OCI-LY1 (cell line): Measurements from ENCODE around the gene S100A5.

Experiments
- H2AFZ ChIP-seq: fragments of 200-600 bp; sonication (generic), shearing (Covaris generic); 2 replicates; pipeline ENCODE4 v1.6.0; 2014; ENCODE audit warnings: antibody characterized with exemption, mild to moderate bottlenecking, low read length
- H3F3A ChIP-seq: fragments of 200-600 bp; sonication (generic), shearing (Covaris generic); 2 replicates; pipeline ENCODE4 v1.6.0; 2014; ENCODE audit warnings: mild to moderate bottlenecking, antibody characterized with exemption, low read length, moderate library complexity; ENCODE audit not compliant: insufficient read depth
- H3K27ac ChIP-seq: fragments of 200-600 bp; sonication (generic); 2 replicates; pipeline ENCODE4 v1.5.1; 2014; ENCODE audit warnings: low read length, mixed run types, mild to moderate bottlenecking, low read depth; ENCODE audit not compliant: poor library complexity, severe bottlenecking
- H3K27me3 ChIP-seq: fragments of 200-600 bp; sonication (generic); 2 replicates; pipeline ENCODE4 v1.6.0; 2014; ENCODE audit warnings: antibody characterized with exemption, mild to moderate bottlenecking, low read length, moderate library complexity; ENCODE audit not compliant: insufficient read depth
- H3K36me3 ChIP-seq: fragments of 200-600 bp; sonication (generic); 2 replicates; pipeline ENCODE4 v1.6.1; 2014; ENCODE audit warnings: mild to moderate bottlenecking, antibody characterized with exemption, low read length, moderate library complexity, mixed read lengths; ENCODE audit not compliant: insufficient read depth
- H3K4me1 ChIP-seq: fragments of 200-600 bp; sonication (generic); 2 replicates; pipeline ENCODE4 v1.5.1; 2014; ENCODE audit warnings: mild to moderate bottlenecking, low read length, moderate library complexity; ENCODE audit not compliant: insufficient read depth, severe bottlenecking
- H3K4me2 ChIP-seq: fragments of 200-600 bp; sonication (generic), shearing (Covaris generic); 2 replicates; pipeline ENCODE4 v1.6.1; 2014; ENCODE audit warnings: low read length
- H3K4me3 ChIP-seq: fragments of 200-600 bp; sonication (generic); 2 replicates; pipeline ENCODE4 v1.5.1; 2014; ENCODE audit warnings: low read length, low read depth, mild to moderate bottlenecking, mixed read lengths; ENCODE audit not compliant: poor library complexity, severe bottlenecking
- H3K79me2 ChIP-seq: fragments of 200-600 bp; shearing (Covaris generic); 2 replicates; pipeline ENCODE4 v1.6.1; 2016; ENCODE audit warnings: mixed run types, low read length, mixed read lengths; ENCODE audit not compliant: insufficient read depth
- H3K9ac ChIP-seq: fragments of 200-600 bp; sonication (generic), shearing (Covaris generic); 2 replicates; pipeline ENCODE4 v1.6.1; 2014; ENCODE audit warnings: mild to moderate bottlenecking, low read length, mixed read lengths
- H3K9me2 ChIP-seq: fragments of 200-600 bp; sonication (generic), shearing (Covaris generic); 2 replicates; pipeline ENCODE4 v1.6.1; 2014; ENCODE audit warnings: low read depth, mild to moderate bottlenecking, low read length, mixed read lengths
- H3K9me3 ChIP-seq: fragments of 200-600 bp; shearing (Covaris generic); 2 replicates; pipeline ENCODE4 v1.6.1; 2014; ENCODE audit warnings: low read length, mixed read lengths
- H4K20me1 ChIP-seq: fragments of 200-600 bp; sonication (generic), shearing (Covaris generic); 2 replicates; pipeline ENCODE4 v1.6.0; 2016; ENCODE audit warnings: mild to moderate bottlenecking, low read length; ENCODE audit not compliant: insufficient read depth
- CTCF ChIP-seq: fragments of 200-600 bp; sonication (generic), shearing (Covaris generic); IDR thresholded peaks from 2 replicates; pipeline ENCODE4 v1.5.1; 2017; ENCODE audit warnings: mild to moderate bottlenecking, antibody characterized with exemption, low read length, moderate library complexity, mixed read lengths
- EZH2 ChIP-seq: fragments of 200-600 bp; sonication (generic), shearing (Covaris generic); IDR thresholded peaks from 2 replicates; pipeline ENCODE4 v1.8.0; 2017; ENCODE audit warnings: borderline replicate concordance, mixed run types, mild to moderate bottlenecking, antibody characterized with exemption, low read length, moderate library complexity, mixed read lengths

The S100A5 gene

GRCh38 chr1:153549741-153550397 lies 9.1 kb upstream of the S100A5 start:
- H3K27ac ChIP-seq: no peak overlapping the region
- no peaks in the 10 kb centered on the region for H4K20me1 ChIP-seq
- peaks cover 11% of the 10 kb centered on the region; the same call in 1 of the 2 replicates for H3K27me3 ChIP-seq
- no peak overlapping the region for H3K4me3 ChIP-seq
- no peak overlapping the region for H2AFZ ChIP-seq
- no peaks in the 10 kb centered on the region for H3K79me2 ChIP-seq
- H3K9me3 ChIP-seq: no peaks in the 10 kb centered on the region
- H3K9me2 ChIP-seq: no peaks in the 10 kb centered on the region
- H3K4me2 ChIP-seq: no peak overlapping the region
- H3F3A ChIP-seq: no peaks in the 10 kb centered on the region
- no peaks in the 10 kb centered on the region for H3K36me3 ChIP-seq
- TF ChIP-seq EZH2 (no peak), CTCF (no peak)
- peaks cover 14% of the 10 kb centered on the region for H3K4me1 ChIP-seq
- no peak overlapping the region for H3K9ac ChIP-seq

- Histone ChIP-seq H2AFZ (no peak within 1 kb of the TSS), H3K79me2 (no peaks in the 10 kb centered on the region), H3K27me3 (peaks cover 11% of the 10 kb centered on the region; the same call in 1 of the 2 replicates), H3K27ac (no peak within 1 kb of the TSS), H3K4me3 (no peak within 1 kb of the TSS), H3K4me1 (peaks cover 22% of the 10 kb centered on the region), H3K36me3 (no peaks in the 10 kb centered on the region), H3K4me2 (no peak within 1 kb of the TSS), H3K9me3 (no peaks in the 10 kb centered on the region), H3K9me2 (no peaks in the 10 kb centered on the region), H3K9ac (no peak within 1 kb of the TSS), H4K20me1 (no peaks in the 10 kb centered on the region), H3F3A (no peaks in the 10 kb centered on the region)
- TF ChIP-seq EZH2 (no peak), CTCF (no peak)
Observed at GRCh38 chr1:153548722-153549688, 8.3 kb upstream of the S100A5 start, which contains the start of gene S100A3. Gene S100A3, minus strand, starts transcription at chr1:153549258. Its CDS starts 773 bp downstream, at chr1:153548485.

GRCh38 chr1:153547560-153548551 lies 7.1 kb upstream of the S100A5 start:
- no peaks in the 10 kb centered on the region for H3F3A ChIP-seq

More at GRCh38 chr1:153547560-153548551, 7.1 kb upstream of the S100A5 start:
- no peaks in the 10 kb centered on the region for H3K9me3 ChIP-seq
- H3K4me1 ChIP-seq: peaks cover 22% of the 10 kb centered on the region
- TF ChIP-seq EZH2 (no peak), CTCF (no peak)
- peaks cover 11% of the 10 kb centered on the region; the same call in 1 of the 2 replicates for H3K27me3 ChIP-seq
- H3K27ac ChIP-seq: no peak overlapping the region
- H4K20me1 ChIP-seq: no peaks in the 10 kb centered on the region
- H3K36me3 ChIP-seq: no peaks in the 10 kb centered on the region
- no peak overlapping the region for H2AFZ ChIP-seq
- H3K79me2 ChIP-seq: no peaks in the 10 kb centered on the region
- no peak overlapping the region for H3K4me3 ChIP-seq
- H3K9ac ChIP-seq: no peak overlapping the region
- H3K9me2 ChIP-seq: no peaks in the 10 kb centered on the region
- H3K4me2 ChIP-seq: no peak overlapping the region
